NT2/D1 (cell line): Measurements from ENCODE around the gene RPUSD1.

Source experiments
- DNase-seq: peaks from one replicate; pipeline ENCODE4 v3.0.0-alpha.2; 2011; ENCODE audit warnings: low read depth, low spot score
- H3K27me3 ChIP-seq: 2 replicates; pipeline ENCODE4 v1.6.0; 2011; ENCODE audit warnings: mild to moderate bottlenecking; ENCODE audit not compliant: insufficient read length, insufficient read depth
- H3K36me3 ChIP-seq: 2 replicates; pipeline ENCODE4 v1.6.1; 2011; ENCODE audit warnings: mild to moderate bottlenecking, low read length, mixed read lengths; ENCODE audit not compliant: insufficient read depth, insufficient read length
- H3K4me1 ChIP-seq: 2 replicates; pipeline ENCODE4 v1.5.1; 2011; ENCODE audit not compliant: insufficient read depth, insufficient read length
- H3K4me3 ChIP-seq: 2 replicates; pipeline ENCODE4 v1.5.1; 2011; ENCODE audit warnings: low read depth; ENCODE audit not compliant: insufficient read length
- H3K9ac ChIP-seq: 2 replicates; pipeline ENCODE4 v1.6.0; 2011; ENCODE audit warnings: low read depth; ENCODE audit not compliant: insufficient read length
- H3K9me3 ChIP-seq: 2 replicates; pipeline ENCODE4 v1.5.1; 2011; ENCODE audit warnings: mild to moderate bottlenecking, low read length; ENCODE audit not compliant: insufficient read depth
- SUZ12 ChIP-seq: IDR thresholded peaks from 2 replicates; pipeline ENCODE4 v1.6.1; 2011; ENCODE audit not compliant: insufficient read length, insufficient read depth; ENCODE audit errors: extremely low read depth
- YY1 ChIP-seq: IDR thresholded peaks from 2 replicates; pipeline ENCODE4 v1.6.1; 2011; ENCODE audit not compliant: insufficient read length, insufficient read depth
- ZNF274 ChIP-seq: IDR thresholded peaks from 2 replicates; pipeline ENCODE4 v1.6.1; 2011; ENCODE audit warnings: mild to moderate bottlenecking, low read depth, low read length

RPUSD1 gene

GRCh38 chr16:766008-766819 lies 22.0 kb downstream of the RPUSD1 start:
- H3K27me3 ChIP-seq = no peaks in the 10 kb centered on the region
- no peak for TF ChIP-seq ZNF274
- TF ChIP-seq YY1 = no peak
- no peak for TF ChIP-seq SUZ12
- H3K9ac ChIP-seq = no peak overlapping the region
- H3K4me1 ChIP-seq = peaks cover 24% of the 10 kb centered on the region
- no peaks in the 10 kb centered on the region for H3K9me3 ChIP-seq
- no peak overlapping the region for H3K4me3 ChIP-seq
- no peak for DNase-seq
- no peaks in the 10 kb centered on the region for H3K36me3 ChIP-seq

DNA sequence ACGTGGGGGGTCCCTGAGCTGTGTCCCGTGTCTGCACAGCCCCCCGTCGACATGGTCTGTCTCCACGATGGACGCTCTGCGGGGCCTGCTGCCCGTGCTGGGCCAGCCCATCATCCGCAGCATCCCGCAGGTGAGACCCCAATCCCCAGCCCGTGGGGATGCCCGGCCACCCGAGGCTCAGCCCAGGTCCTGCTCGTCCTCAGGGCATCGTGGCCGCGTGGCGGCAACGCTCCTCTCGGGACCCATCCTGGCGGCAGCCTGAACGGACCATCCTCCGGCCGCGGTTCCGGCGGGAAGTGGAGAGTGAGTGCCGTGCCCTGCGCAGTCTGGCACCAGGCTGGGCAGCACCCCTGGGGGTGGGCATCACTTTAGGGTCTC lies 22.7 kb downstream of the RPUSD1 start:
- no peaks in the 10 kb centered on the region for H3K9me3 ChIP-seq
- no peak for DNase-seq
- H3K36me3 ChIP-seq = no peaks in the 10 kb centered on the region
- no peak overlapping the region for H3K9ac ChIP-seq
- H3K27me3 ChIP-seq = no peaks in the 10 kb centered on the region
- no peak overlapping the region for H3K4me3 ChIP-seq
- H3K4me1 ChIP-seq = peaks cover 29% of the 10 kb centered on the region
- TF ChIP-seq YY1 (no peak), SUZ12 (no peak), ZNF274 (no peak)

GRCh38 chr16:764848-765487 lies 23.2 kb downstream of the RPUSD1 start:
- H3K36me3 ChIP-seq = no peaks in the 10 kb centered on the region
- peak overlapping the region; percentile 21 for H3K9ac ChIP-seq
- no peaks in the 10 kb centered on the region for H3K9me3 ChIP-seq
- DNase-seq = no peak
- no peak overlapping the region for H3K4me3 ChIP-seq
- no peak for TF ChIP-seq SUZ12
- H3K4me1 ChIP-seq = peaks cover 33% of the 10 kb centered on the region
- H3K27me3 ChIP-seq = no peaks in the 10 kb centered on the region

- Histone ChIP-seq H3K9ac (no peak overlapping the region), H3K36me3 (no peaks in the 10 kb centered on the region), H3K9me3 (no peaks in the 10 kb centered on the region), H3K27me3 (no peaks in the 10 kb centered on the region), H3K4me3 (no peak overlapping the region), H3K4me1 (peaks cover 34% of the 10 kb centered on the region)
- DNase-seq = no peak
- no peak for TF ChIP-seq YY1
- no peak for TF ChIP-seq SUZ12
- TF ChIP-seq ZNF274 = no peak
Observed at GRCh38 chr16:764184-764750, 23.9 kb downstream of the RPUSD1 start.

GRCh38 chr16:763369-764183 lies 24.6 kb downstream of the RPUSD1 start:
- no peak overlapping the region for H3K4me3 ChIP-seq
- no peak for TF ChIP-seq SUZ12
- no peak for TF ChIP-seq ZNF274
- TF ChIP-seq YY1 = no peak
- DNase-seq = no peak

DNA sequence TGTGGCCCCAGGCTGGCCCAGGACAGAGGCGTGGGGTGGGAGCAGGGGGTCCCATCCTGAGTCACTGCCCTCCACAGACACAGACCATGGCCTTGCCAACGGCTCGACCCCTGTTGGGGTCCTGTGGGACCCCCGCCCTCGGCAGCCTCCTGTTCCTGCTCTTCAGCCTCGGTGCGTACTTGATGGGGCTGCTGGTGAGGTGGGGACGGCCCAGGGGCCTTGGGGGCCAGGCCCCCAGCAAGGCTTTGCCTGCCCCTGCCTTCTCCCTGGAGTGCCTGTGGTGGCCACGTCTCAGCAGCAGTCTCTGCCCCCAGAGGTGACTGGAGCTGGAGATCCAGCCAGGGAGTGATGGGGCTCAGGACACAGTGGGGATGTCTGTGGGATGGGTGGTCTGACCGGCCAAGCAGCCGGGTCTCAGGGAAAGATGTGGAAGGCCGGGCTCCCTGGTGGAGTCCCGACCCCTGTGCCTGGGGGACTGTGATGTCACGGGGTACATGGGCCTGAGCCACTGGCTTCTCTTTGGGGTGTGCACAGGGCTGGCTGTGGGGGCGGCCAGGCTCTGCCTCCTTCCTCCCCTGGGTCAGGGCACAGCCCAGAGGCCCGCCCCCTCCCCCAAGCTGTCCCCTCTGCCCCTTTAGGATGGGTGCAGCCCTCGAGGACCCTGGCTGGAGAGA lies 25.4 kb downstream of the RPUSD1 start:
- H3K9ac ChIP-seq = no peak overlapping the region
- H3K27me3 ChIP-seq = no peaks in the 10 kb centered on the region
- no peaks in the 10 kb centered on the region for H3K9me3 ChIP-seq
- H3K4me1 ChIP-seq = peaks cover 27% of the 10 kb centered on the region
- no peaks in the 10 kb centered on the region for H3K36me3 ChIP-seq
- no peak for TF ChIP-seq SUZ12
- TF ChIP-seq YY1 = no peak
- no peak for TF ChIP-seq ZNF274
- no peak overlapping the region for H3K4me3 ChIP-seq
- no peak for DNase-seq

More at GRCh38 chr16:763369-764183, 24.6 kb downstream of the RPUSD1 start:
- Histone ChIP-seq H3K27me3 (no peaks in the 10 kb centered on the region), H3K4me1 (peaks cover 32% of the 10 kb centered on the region), H3K36me3 (no peaks in the 10 kb centered on the region), H3K9ac (no peak overlapping the region), H3K9me3 (no peaks in the 10 kb centered on the region)
